GM19025 (cell line): ENCODE measurements around the gene MED17.

Experiments
- ATAC-seq: cut with Tn5 transposase; IDR thresholded peaks from one replicate; pipeline ENCODE4 v1.9.1; 2021; ENCODE audit warnings: mild to moderate bottlenecking, low read depth, moderate library complexity; ENCODE audit not compliant: unreplicated experiment

Gene MED17

DNA sequence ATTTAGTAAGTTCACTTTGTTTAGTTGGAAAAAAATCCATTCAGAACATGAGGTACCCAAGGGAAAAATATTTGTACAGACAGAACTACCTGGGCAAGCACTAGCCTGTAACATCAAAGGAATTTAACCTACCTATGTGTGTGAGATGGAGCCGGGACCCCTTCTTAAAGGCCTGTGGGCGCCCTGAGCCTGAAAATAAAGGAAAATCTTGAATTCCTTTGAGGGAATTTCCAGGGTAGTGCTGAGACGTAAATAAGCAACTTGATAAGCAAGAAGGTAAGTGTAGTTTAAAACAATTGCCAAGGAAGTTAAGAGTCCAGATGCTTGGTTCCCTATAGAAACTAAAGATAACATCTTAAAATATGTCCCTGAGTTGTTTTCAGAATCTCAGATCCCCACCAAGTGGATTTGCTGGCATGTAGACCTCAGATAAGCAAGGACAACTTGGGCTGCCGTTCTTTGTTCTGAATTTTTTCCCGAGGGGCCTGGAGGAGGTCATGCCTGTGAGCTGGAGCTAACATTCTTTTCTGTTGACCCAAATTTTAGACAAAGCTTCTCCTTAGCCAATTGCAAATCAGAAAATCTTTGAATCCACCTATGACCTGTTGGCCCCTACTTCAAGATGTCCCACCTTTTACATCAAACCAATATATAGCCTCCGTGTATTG, 31.0 kb downstream of the MED17 start:
- no peak for ATAC-seq

GRCh38 chr11:93817426-93818348, 33.6 kb downstream of the MED17 start:
- no peak for ATAC-seq

DNA sequence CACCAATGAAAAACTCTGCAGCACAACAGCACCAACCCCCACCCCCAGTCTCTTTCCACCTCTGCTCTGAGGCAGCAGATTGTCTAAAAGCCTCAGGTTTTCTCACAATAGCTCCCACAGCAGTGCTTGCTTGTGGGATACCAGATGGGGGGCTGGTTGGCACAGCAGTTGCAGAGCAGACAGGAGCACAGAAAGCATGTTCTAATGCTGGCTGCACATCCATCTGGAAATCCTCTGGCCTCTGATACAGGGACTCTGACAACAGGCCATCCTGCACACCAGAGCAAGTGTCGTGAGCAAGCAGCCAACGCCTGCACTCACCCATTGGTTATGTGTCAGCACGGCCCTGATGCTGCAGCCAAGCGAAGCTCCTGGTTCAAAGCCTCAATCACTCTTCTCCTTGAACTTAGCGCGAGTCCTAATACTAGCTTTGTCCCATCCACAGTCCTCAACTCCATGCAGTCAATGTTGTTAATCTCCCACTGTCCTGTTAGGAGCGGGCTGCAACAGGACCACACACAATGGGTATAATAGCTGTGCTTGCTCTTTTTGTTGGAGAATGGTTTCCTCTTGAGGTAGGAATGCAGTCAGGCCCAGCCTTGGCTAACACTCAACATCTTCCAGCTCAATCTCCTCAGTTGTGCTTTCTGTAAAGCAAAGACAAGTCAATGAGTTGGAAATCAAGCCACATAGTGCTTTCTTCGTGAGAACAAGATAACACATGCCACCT, 36.0 kb downstream of the MED17 start:
- no peak for ATAC-seq

- ATAC-seq = no peak
Observed at GRCh38 chr11:93820847-93821246, 36.8 kb downstream of the MED17 start.

- ATAC-seq = no peak
Observed at GRCh38 chr11:93821617-93822016, 37.5 kb downstream of the MED17 start.

DNA sequence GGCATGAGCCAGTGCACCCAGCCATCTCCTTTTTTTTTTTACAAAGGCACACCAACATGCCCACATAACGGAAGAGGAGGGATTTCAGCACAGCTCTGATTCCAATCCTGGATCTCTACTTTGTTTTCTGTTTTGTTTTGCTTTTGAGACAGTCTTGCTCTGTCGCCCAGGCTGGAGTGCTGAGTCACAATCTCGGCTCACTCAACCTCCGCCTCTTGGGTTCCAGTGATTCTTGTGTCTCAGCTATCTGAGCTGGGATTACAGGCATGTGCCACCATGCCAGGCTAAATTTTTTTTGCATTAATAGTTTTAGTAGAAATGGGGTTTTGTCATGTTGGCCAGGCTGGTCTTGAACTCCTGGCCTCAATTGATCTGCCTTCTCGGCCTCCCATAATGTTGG, 38.3 kb downstream of the MED17 start:
- ATAC-seq = no peak

GRCh38 chr11:93823210-93823609, 39.1 kb downstream of the MED17 start:
- ATAC-seq = no peak

- no peak for ATAC-seq
Observed at GRCh38 chr11:93827363-93827762, 43.3 kb downstream of the MED17 start.

DNA sequence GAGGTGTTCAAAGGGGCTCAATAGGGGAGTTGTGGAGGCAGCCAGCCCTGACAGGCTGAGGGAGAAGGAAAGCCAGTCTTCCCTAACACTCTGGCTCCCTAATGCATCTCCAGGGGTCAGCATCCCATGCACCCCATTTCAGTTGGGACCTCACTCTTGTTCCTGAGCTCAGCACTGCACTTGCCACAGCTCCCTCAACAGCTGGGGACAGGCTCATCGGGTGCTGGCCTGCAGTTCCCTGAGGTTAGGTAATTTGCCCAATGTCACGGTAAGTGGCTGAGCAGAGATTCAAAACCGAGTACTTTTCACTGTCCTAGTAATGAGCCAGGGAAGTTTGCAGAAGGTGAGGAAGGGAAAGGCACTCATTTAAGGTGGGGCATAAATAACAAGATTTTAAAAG, 45.5 kb downstream of the MED17 start:
- ATAC-seq = no peak

DNA sequence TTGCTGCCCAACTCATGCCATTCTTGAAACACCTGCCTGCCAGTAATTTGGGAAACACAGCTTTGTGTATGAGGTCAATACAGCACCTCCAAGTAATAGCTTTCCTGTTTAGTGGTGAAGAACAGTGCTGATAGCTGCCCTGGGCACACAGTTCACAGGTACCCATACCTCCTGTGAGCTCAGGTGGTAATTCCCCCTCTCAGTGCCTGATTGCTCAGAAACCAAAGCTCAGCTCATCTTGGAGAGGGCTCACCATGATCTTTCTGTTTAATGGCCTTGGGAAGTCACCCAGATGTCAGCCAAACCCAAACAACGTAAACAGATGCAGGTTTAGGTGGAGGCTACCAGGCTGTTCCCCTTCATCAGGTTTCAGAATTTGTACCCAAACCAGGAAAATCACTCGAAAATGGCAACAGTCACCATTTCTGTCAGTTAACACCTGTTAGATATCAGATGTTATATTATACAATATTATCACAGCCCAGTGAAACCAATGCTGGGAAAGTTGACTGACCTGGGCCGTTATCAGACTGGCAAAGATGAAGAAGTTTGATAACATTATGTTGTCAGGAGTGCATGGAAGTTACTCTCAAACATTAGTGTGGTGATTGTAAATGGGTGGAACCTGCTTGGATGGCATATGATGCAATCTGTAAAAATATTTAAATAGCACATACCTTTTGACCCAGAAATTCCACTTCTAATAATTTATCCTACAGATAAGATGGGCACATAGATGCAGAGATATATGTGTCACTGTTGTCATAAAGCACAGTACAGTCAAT, 47.5 kb downstream of the MED17 start:
- ATAC-seq = no peak

DNA sequence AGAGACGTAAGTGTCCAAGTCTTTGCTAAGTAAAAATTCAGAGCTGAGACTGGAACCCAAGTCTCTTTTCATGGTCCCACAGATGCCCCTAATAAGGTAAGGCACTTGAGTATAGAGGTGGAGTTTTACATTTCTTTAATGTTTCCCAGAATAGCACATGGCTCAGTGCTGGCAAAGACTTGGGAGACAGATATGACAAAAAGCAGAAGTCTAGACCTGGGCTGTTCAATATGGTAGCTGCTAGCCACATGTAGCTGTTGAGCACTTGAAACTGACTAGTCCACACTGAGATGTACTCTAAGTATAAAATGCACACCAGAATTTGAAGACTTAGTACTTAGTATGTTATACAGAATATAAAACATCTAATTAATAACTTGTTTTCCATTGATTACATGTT, 48.7 kb downstream of the MED17 start:
- ATAC-seq = no peak

DNA sequence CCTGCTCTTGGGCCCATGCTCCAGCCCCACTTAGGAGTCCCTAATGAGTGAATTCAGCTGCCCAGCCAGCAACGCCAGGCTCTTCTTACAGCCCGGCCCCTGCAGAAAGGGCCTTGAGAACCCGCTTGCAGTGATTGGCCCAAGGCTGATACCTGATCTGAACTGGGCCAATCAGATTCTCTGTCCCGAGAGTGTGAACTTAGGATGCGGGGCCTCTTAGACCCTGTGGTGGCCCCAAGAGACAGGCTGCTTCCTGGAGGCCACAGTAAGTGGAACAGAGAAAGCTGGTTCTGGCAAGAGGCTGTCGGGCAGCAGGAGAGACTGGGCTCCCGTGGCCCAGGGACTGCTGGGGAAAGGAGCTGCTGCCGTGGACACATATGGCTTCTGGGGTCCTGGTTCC, 54.9 kb downstream of the MED17 start:
- ATAC-seq = no peak

- ATAC-seq = no peak
Observed at GRCh38 chr11:93840180-93840579, 56.1 kb downstream of the MED17 start.

GRCh38 chr11:93840981-93841380, 56.9 kb downstream of the MED17 start:
- no peak for ATAC-seq

GRCh38 chr11:93841446-93841845, 57.4 kb downstream of the MED17 start:
- ATAC-seq = no peak

DNA sequence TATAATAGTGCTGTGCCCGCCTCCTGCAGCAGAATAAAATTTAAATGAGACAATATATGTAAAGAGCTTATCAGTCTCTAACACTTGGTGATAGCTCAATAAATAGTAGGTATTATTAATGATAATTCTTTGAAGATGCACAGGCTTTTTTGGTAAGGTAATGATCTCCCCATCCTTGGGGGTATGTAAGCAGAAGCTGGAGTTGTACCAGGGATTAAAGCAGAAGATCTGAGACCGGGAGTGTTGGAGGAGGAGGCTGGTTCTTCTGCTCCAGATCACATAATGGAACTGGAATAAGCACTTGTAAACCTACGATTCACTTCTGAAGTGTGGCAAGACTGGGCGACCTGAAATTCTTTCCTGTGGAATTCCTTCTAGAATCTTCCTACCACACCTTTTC, 58.0 kb downstream of the MED17 start:
- no peak for ATAC-seq

- no peak for ATAC-seq
Observed at GRCh38 chr11:93842461-93842860, 58.4 kb downstream of the MED17 start.

DNA sequence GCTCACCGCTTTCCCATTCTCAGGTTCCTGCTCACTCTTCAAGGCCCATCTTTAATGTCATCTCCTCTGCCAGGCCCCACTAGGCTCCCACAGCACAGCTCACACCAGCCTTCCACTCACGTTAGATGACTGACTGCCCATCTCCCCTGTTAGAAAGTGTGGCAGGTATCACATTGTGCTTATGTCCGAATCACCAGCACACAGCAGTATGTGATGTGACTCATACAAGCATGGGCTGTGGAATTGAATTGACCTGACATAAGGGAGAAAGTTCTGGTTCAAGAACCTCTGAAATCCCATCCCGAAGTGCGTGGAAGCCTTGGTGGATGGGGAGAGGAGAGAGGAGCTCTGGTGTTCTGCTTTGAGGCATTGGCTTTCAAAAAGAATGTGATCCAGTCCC, 59.8 kb downstream of the MED17 start:
- no peak for ATAC-seq

- ATAC-seq = no peak
Observed at GRCh38 chr11:93844568-93844967, 60.5 kb downstream of the MED17 start.
